Karpas-422 (cell line): ENCODE measurements around the gene EFEMP2. TPM values are rescaled to one million over a fixed set of nuclear protein-coding genes. Genes with fewer than 3 reads are reported as not detected.
"Not testable (repeated sequence)": the region's sequence is repeated elsewhere in the genome, so short reads cannot be mapped to it uniquely, and the experiment has no call there.

ENCODE experiments used
- DNase-seq: peaks from one replicate; pipeline ENCODE4 v3.0.0-alpha.2; 2015
- H2AFZ ChIP-seq: fragments of 200-600 bp; sonication (generic); 2 replicates; pipeline ENCODE4 v1.6.1; 2014; ENCODE audit warnings: antibody characterized with exemption, low read length, mixed read lengths
- H3K27ac ChIP-seq: fragments of 200-600 bp; sonication (generic); 2 replicates; pipeline ENCODE4 v1.5.1; 2014; ENCODE audit warnings: mild to moderate bottlenecking, low read length, moderate library complexity
- H3K27me3 ChIP-seq: fragments of 200-600 bp; sonication (generic); 2 replicates; pipeline ENCODE4 v1.6.1; 2014; ENCODE audit warnings: low read length, mixed read lengths
- H3K36me3 ChIP-seq: fragments of 200-600 bp; sonication (generic); 2 replicates; pipeline ENCODE4 v1.6.1; 2014; ENCODE audit warnings: low read length, mixed read lengths; ENCODE audit not compliant: insufficient read depth
- H3K4me1 ChIP-seq: fragments of 200-600 bp; sonication (generic); 2 replicates; pipeline ENCODE4 v1.6.1; 2014; ENCODE audit warnings: mild to moderate bottlenecking, low read length, mixed read lengths
- H3K4me2 ChIP-seq: fragments of 200-600 bp; sonication (generic); 2 replicates; pipeline ENCODE4 v1.6.1; 2014; ENCODE audit warnings: low read length, low read depth, mild to moderate bottlenecking; ENCODE audit not compliant: poor library complexity, severe bottlenecking
- H3K4me3 ChIP-seq: fragments of 200-600 bp; sonication (generic); 2 replicates; pipeline ENCODE4 v1.5.1; 2014; ENCODE audit warnings: mild to moderate bottlenecking, antibody characterized with exemption, low read length, mixed read lengths
- H3K79me2 ChIP-seq: fragments of 200-600 bp; sonication (generic); 2 replicates; pipeline ENCODE4 v1.6.1; 2014; ENCODE audit warnings: mild to moderate bottlenecking, low read length, mixed read lengths
- H3K9ac ChIP-seq: fragments of 200-600 bp; sonication (generic); 2 replicates; pipeline ENCODE4 v1.6.0; 2014; ENCODE audit warnings: low read length
- H3K9me2 ChIP-seq: fragments of 200-600 bp; sonication (generic), shearing (Covaris generic); replicated peaks from 2 replicates; pipeline ENCODE4 v1.6.0; 2014; ENCODE audit warnings: mild to moderate bottlenecking, low read length, moderate library complexity; ENCODE audit not compliant: insufficient read depth
- H3K9me3 ChIP-seq: fragments of 300-700, 200-600 bp; sonication (generic); 2 replicates; pipeline ENCODE4 v1.6.1; 2014; ENCODE audit warnings: low read length, mixed read lengths
- H4K20me1 ChIP-seq: fragments of 200-600 bp; sonication (generic); 2 replicates; pipeline ENCODE4 v1.6.1; 2014; ENCODE audit warnings: mild to moderate bottlenecking, antibody characterized with exemption, low read length, low read depth; ENCODE audit not compliant: insufficient read depth
- total RNA-seq: library from RNA; depleted of rRNA; stranded (reverse); fragments of >200 nt; shearing (Covaris generic); gene quantifications from 2 replicates; pipeline ENCODE4 v1.2.3, GENCODE V29; 2014; ENCODE audit warnings: low replicate concordance

Gene EFEMP2
- total RNA-seq, 1 experiment from 2014 or later, result 1.3 TPM

- Histone ChIP-seq H4K20me1 (peaks cover 37% of the 10 kb centered on the region), H3K4me2 (no peak overlapping the region)
- peak; percentile 66 for DNase-seq
These were observed 20.6 kb downstream of the EFEMP2 start for GRCh38 chr11:65851811-65852507.

DNA sequence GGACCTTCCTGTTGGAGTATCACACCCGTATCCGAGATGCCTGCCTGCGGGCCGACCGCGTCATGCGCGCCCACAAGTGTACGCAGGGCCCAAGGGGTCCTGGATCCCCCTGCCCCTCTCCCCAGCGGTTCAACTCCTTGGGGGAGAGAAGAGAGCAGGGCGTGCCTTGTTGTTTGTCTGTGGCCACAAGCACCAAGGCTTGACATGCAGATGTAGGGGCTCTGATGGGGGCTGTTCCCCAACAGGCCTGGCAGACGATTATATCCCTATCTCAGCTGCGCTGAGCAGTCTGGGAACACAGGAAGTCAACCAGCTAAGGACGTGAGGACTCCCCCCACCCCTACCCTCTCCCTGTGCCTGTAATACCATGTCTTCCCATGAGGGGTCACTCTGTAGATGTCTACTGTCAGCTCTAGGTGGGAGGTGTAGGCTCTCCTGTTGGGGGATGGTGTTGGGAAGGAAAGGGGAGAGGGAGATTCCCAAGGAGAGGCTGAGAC is 21.5 kb downstream of the EFEMP2 start:
- H3K79me2 ChIP-seq, result peaks cover 7% of the 10 kb centered on the region
- no peaks in the 10 kb centered on the region for H3K27me3 ChIP-seq
- no peak overlapping the region for H3K27ac ChIP-seq
- peaks cover 29% of the 10 kb centered on the region for H4K20me1 ChIP-seq
- no peaks in the 10 kb centered on the region for H3K9me2 ChIP-seq
- no peak overlapping the region for H3K9ac ChIP-seq
- DNase-seq, result peak; percentile 86
- no peak overlapping the region for H3K4me2 ChIP-seq
- no peak overlapping the region for H3K4me3 ChIP-seq
- H2AFZ ChIP-seq, result no peak overlapping the region
- peaks cover 2% of the 10 kb centered on the region for H3K4me1 ChIP-seq
- H3K9me3 ChIP-seq, result no peaks in the 10 kb centered on the region
- H3K36me3 ChIP-seq, result peaks cover 35% of the 10 kb centered on the region

More at GRCh38 chr11:65851811-65852507, 20.6 kb downstream of the EFEMP2 start:
- Histone ChIP-seq H3K4me3 (no peak overlapping the region), H3K27ac (no peak overlapping the region), H3K9me3 (no peaks in the 10 kb centered on the region), H3K27me3 (no peaks in the 10 kb centered on the region), H2AFZ (no peak overlapping the region), H3K36me3 (peaks cover 43% of the 10 kb centered on the region), H3K9me2 (no peaks in the 10 kb centered on the region), H3K4me1 (peaks cover 9% of the 10 kb centered on the region), H3K79me2 (peaks cover 16% of the 10 kb centered on the region), H3K9ac (no peak overlapping the region)

DNA sequence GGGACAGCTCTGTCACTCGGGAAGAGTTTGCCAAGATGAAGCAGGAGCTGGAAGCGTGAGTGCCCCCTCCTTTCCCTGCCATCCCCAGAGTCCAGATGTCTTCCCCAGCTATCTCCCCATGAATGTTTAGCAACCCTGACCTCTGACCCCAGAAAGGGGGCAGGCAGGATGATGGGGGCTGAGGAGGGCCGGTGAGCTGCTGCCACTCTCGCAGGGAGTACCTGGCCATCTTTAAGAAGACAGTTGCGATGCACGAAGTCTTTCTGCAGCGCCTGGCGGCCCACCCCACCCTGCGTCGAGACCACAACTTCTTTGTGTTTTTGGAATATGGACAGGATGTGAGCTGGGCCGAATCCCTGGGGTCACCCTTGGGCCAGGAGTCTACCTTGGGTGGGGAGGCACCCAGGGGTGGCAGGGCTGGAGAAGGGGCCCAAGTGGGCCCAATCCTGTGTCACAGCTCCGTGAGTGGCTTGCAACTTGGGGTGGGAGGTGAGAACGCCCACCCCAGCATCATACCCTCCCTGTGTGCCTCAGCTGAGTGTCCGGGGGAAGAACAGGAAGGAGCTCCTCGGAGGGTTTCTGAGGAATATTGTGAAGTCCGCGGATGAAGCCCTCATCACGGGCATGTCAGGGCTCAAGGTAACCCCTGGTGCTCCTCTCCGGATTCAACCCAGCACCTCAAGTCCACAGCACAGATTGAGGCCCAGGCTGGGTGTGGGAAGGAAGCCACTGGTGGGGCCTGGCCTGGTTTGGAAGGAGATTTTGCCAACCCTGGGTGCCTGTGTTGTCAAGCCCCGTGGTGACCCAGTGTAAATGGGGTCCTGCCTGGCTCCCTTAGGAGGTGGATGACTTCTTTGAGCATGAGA is 22.1 kb downstream of the EFEMP2 start:
- Histone ChIP-seq H3K27ac (no peak overlapping the region), H3K9me3 (no peaks in the 10 kb centered on the region), H3K4me1 (no peaks in the 10 kb centered on the region), H3K4me3 (no peak overlapping the region), H3K36me3 (peaks cover 28% of the 10 kb centered on the region), H3K9ac (no peak overlapping the region), H2AFZ (no peak overlapping the region), H3K4me2 (no peak overlapping the region), H3K9me2 (no peaks in the 10 kb centered on the region), H3K79me2 (0 out of 2 replicates have a peak, but pooled peaks cover under 1% of the 10 kb centered on the region), H4K20me1 (peaks cover 22% of the 10 kb centered on the region), H3K27me3 (no peaks in the 10 kb centered on the region)
- peak; percentile 65 for DNase-seq

DNA sequence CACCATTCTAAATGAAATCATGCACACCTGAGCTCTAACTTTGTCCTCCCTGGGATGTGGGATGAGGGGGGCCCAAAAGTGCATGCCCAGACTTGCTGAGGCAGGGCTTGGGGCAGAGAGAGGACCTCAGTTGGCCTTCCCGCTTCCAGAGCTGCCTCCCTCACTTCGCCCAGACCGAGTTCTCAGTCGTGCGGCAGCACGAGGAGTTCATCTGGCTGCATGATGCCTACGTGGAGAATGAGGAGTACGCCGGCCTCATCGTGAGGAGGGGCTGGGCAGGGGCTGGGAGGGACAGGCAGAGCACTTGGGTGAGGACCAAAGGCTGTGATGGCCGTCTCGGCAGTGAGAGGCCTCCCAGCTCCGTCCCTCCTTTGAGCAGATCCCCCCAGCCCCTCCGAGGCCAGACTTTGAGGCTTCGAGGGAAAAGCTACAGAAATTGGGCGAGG is 22.8 kb downstream of the EFEMP2 start:
- Histone ChIP-seq H3K79me2 (no peaks in the 10 kb centered on the region), H3K27me3 (no peaks in the 10 kb centered on the region), H2AFZ (no peak overlapping the region), H3K36me3 (peaks cover 22% of the 10 kb centered on the region), H3K27ac (no peak overlapping the region), H3K9me2 (no peaks in the 10 kb centered on the region), H3K9me3 (no peaks in the 10 kb centered on the region), H3K4me2 (no peak overlapping the region), H3K9ac (no peak overlapping the region), H3K4me1 (no peaks in the 10 kb centered on the region), H3K4me3 (no peak overlapping the region), H4K20me1 (peaks cover 16% of the 10 kb centered on the region)
- peak; percentile 44 for DNase-seq

GRCh38 chr11:65849366-65849765 is 23.2 kb downstream of the EFEMP2 start:
- Histone ChIP-seq H3K27me3 (no peaks in the 10 kb centered on the region), H3K36me3 (peaks cover 18% of the 10 kb centered on the region), H3K9me3 (no peaks in the 10 kb centered on the region), H3K4me3 (no peak overlapping the region), H3K9me2 (no peaks in the 10 kb centered on the region), H2AFZ (no peak overlapping the region), H3K4me1 (no peaks in the 10 kb centered on the region), H3K9ac (no peak overlapping the region), H3K4me2 (no peak overlapping the region), H3K27ac (no peak overlapping the region), H3K79me2 (no peaks in the 10 kb centered on the region), H4K20me1 (peaks cover 11% of the 10 kb centered on the region)
- DNase-seq, result no peak

DNA sequence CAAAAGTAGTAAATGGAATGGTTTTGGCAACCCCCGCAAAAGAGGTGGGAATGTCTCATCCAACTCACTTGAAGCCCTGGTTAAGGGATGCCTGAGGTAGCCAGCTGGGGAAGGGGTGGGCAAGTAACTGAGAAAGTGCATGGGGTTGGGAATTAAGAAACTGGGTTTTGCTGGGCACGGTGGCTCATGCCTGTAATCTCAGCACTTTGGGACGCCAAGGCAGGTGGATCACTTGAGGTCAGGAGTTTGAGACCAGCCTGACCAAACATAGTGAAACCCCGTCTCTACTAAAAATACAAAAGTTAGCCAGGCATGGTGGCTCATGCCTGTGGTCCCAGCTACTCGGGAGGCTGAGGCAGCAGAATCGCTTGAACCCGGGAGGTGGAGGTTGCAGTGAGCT is 23.9 kb downstream of the EFEMP2 start:
- H3K27me3 ChIP-seq, H3K4me1 ChIP-seq, H3K79me2 ChIP-seq, H3K9me3 ChIP-seq, H3K4me2 ChIP-seq, H4K20me1 ChIP-seq, H2AFZ ChIP-seq, H3K4me3 ChIP-seq, H3K9me2 ChIP-seq, H3K27ac ChIP-seq, H3K9ac ChIP-seq: not testable (repeated sequence)
- peaks cover 11% of the 10 kb centered on the region for H3K36me3 ChIP-seq
- DNase-seq, result peak; percentile 20

DNA sequence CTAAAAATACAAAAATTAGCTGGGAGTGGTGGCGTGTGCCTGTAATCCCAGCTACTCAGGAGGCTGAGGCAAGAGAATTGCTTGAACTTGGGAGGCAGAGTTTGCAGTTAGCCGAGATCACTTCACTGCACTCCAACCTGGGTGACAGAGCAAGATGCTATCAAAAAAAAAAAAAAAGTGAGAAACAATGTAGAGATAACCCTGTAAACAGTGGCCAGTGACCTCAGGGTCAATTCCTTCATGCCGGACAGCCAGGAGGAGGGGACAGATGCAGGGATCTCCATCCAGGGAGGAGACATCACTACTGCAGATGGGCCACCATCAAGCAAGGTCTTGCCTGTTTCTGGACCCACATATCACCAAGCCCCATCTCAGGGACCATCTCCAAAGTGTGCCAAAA is 24.9 kb downstream of the EFEMP2 start:
- Histone ChIP-seq H3K27ac (no peak overlapping the region), H3K4me3 (no peak overlapping the region), H3K79me2 (no peaks in the 10 kb centered on the region), H3K9ac (no peak overlapping the region), H3K9me3 (no peaks in the 10 kb centered on the region), H2AFZ (no peak overlapping the region), H3K4me2 (no peak overlapping the region), H3K9me2 (no peaks in the 10 kb centered on the region), H3K27me3 (no peaks in the 10 kb centered on the region), H3K36me3 (peaks cover 3% of the 10 kb centered on the region; the same call in 1 of the 2 replicates), H3K4me1 (no peaks in the 10 kb centered on the region), H4K20me1 (0 out of 2 replicates have a peak, but pooled peaks cover 5% of the 10 kb centered on the region)
- no peak for DNase-seq

DNA sequence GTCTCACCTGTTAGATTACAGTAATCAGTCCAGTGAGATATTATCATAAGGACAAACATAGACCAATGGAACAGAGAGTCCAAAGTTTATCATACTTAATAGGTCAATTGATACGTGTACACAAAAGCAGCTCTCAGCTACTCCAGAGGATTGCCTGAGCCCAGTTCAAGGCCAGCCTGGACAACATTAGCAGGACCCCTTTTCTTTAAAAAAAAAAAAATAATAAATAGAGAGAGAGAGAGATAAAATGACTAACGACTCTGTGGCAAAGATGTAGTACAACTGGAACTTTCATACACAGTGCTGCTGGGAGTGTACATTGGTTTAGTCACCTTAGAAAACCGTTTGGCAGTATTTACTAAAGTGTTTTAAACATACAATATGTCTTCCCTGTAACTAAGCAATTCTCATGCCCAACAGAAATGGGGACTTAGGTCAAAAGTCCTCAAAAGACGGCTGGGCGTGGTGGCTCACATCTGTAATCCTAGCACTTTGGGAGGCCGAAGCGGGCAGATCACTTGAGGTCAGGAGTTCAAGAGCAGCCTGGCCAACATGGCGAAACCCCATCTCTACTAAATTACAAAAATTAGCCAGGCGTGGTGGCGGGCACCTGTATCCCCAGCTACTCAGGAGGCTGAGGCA is 28.2 kb downstream of the EFEMP2 start:
- Histone ChIP-seq H3K9me3 (no peaks in the 10 kb centered on the region), H3K4me1 (no peaks in the 10 kb centered on the region), H3K9ac (no peak overlapping the region), H4K20me1 (no peaks in the 10 kb centered on the region), H3K9me2 (no peaks in the 10 kb centered on the region), H3K79me2 (no peaks in the 10 kb centered on the region), H3K4me3 (no peak overlapping the region), H3K36me3 (no peaks in the 10 kb centered on the region), H3K27ac (no peak overlapping the region), H3K27me3 (no peaks in the 10 kb centered on the region), H3K4me2 (no peak overlapping the region), H2AFZ (no peak overlapping the region)
- peak; percentile 7 for DNase-seq
